Loucy (cell line): ENCODE results near the gene IKBKG.
"Not testable (repeated sequence)": the region's sequence is repeated elsewhere in the genome, so short reads cannot be mapped to it uniquely, and the experiment has no call there.

Experiments used
- H2AFZ ChIP-seq: fragments of 200-600 bp; sonication (generic); 2 replicates; pipeline ENCODE4 v1.6.0; 2016; ENCODE audit warnings: antibody characterized with exemption, mild to moderate bottlenecking, low read length, moderate library complexity
- H3F3A ChIP-seq: fragments of 200-600 bp; 2 replicates; pipeline ENCODE4 v1.6.0; 2016; ENCODE audit warnings: antibody characterized with exemption, low read depth, mild to moderate bottlenecking
- H3K27me3 ChIP-seq: fragments of 200-600 bp; sonication (generic); 2 replicates; pipeline ENCODE4 v1.6.1; 2014; ENCODE audit warnings: low read length, mild to moderate bottlenecking; ENCODE audit not compliant: insufficient read depth, poor library complexity, severe bottlenecking
- H3K36me3 ChIP-seq: fragments of 200-600 bp; sonication (generic); 2 replicates; pipeline ENCODE4 v1.6.1; 2016; ENCODE audit warnings: low read length; ENCODE audit not compliant: insufficient read depth
- H3K4me1 ChIP-seq: fragments of 200-600 bp; sonication (generic); 2 replicates; pipeline ENCODE4 v1.5.1; 2014; ENCODE audit warnings: low read length, mild to moderate bottlenecking; ENCODE audit not compliant: insufficient read depth, poor library complexity, severe bottlenecking
- H3K4me2 ChIP-seq: fragments of 200-600 bp; sonication (generic); 2 replicates; pipeline ENCODE4 v1.6.0; 2014; ENCODE audit warnings: antibody characterized with exemption, low read length, low read depth, mild to moderate bottlenecking; ENCODE audit not compliant: poor library complexity, severe bottlenecking
- H3K4me3 ChIP-seq: fragments of 200-600 bp; sonication (generic); 2 replicates; pipeline ENCODE4 v1.5.1; 2014; ENCODE audit warnings: low read length, mild to moderate bottlenecking, mixed read lengths; ENCODE audit not compliant: poor library complexity, severe bottlenecking
- H3K79me2 ChIP-seq: fragments of 200-600 bp; sonication (generic); 2 replicates; pipeline ENCODE4 v1.6.1; 2014; ENCODE audit warnings: low read length; ENCODE audit not compliant: insufficient read depth
- H3K9ac ChIP-seq: fragments of 200-600 bp; sonication (generic); 2 replicates; pipeline ENCODE4 v1.6.0; 2014; ENCODE audit warnings: mild to moderate bottlenecking, low read depth, low read length, moderate library complexity; ENCODE audit not compliant: poor library complexity, severe bottlenecking
- H3K9me2 ChIP-seq: fragments of 200-600 bp; sonication (generic); replicated peaks from 2 replicates; pipeline ENCODE4 v1.6.1; 2016; ENCODE audit warnings: low read depth, low read length, mixed read lengths
- H3K9me3 ChIP-seq: fragments of 200-600 bp; sonication (generic); 2 replicates; pipeline ENCODE4 v1.6.1; 2014; ENCODE audit warnings: mild to moderate bottlenecking, antibody characterized with exemption, low read length, low read depth; ENCODE audit not compliant: insufficient read depth
- H4K20me1 ChIP-seq: fragments of 200-600 bp; sonication (generic); 2 replicates; pipeline ENCODE4 v1.6.0; 2014; ENCODE audit warnings: antibody characterized with exemption, low read length, mild to moderate bottlenecking; ENCODE audit not compliant: insufficient read depth, poor library complexity, severe bottlenecking

Gene IKBKG

GRCh38 chrX:154570361-154570760 is 22.9 kb downstream of the IKBKG start:
- H3K9ac ChIP-seq, H3K4me2 ChIP-seq, H2AFZ ChIP-seq, H3K79me2 ChIP-seq, H3K4me3 ChIP-seq, H3K36me3 ChIP-seq, H3F3A ChIP-seq, H4K20me1 ChIP-seq, H3K27me3 ChIP-seq, H3K9me2 ChIP-seq, H3K4me1 ChIP-seq, H3K9me3 ChIP-seq: not testable (repeated sequence)

- H3K4me1 ChIP-seq, H3K27me3 ChIP-seq, H3K9me2 ChIP-seq, H3K9ac ChIP-seq, H4K20me1 ChIP-seq, H3K4me2 ChIP-seq, H3K36me3 ChIP-seq, H3K4me3 ChIP-seq, H3K9me3 ChIP-seq, H3F3A ChIP-seq, H2AFZ ChIP-seq, H3K79me2 ChIP-seq: not testable (repeated sequence)
These were observed 25.6 kb downstream of the IKBKG start for GRCh38 chrX:154573061-154573460.

GRCh38 chrX:154575076-154575475 is 27.7 kb downstream of the IKBKG start:
- not testable (repeated sequence) for H3K9me3 ChIP-seq, H3K79me2 ChIP-seq, H4K20me1 ChIP-seq, H3K4me2 ChIP-seq, H3K9me2 ChIP-seq, H3K36me3 ChIP-seq, H3K4me1 ChIP-seq, H2AFZ ChIP-seq, H3K9ac ChIP-seq, H3K4me3 ChIP-seq, H3K27me3 ChIP-seq, H3F3A ChIP-seq

- H3K9me2 ChIP-seq, H3K9ac ChIP-seq, H3K4me3 ChIP-seq, H3K9me3 ChIP-seq, H4K20me1 ChIP-seq, H3K79me2 ChIP-seq, H3K36me3 ChIP-seq, H3K4me1 ChIP-seq, H3K27me3 ChIP-seq, H3K4me2 ChIP-seq, H3F3A ChIP-seq, H2AFZ ChIP-seq: not testable (repeated sequence)
These were observed 35.6 kb downstream of the IKBKG start for GRCh38 chrX:154582994-154583393.

GRCh38 chrX:154584585-154585183 is 37.3 kb downstream of the IKBKG start, which contains the start of gene CTAG1A:
Gene CTAG1A, plus strand, starts transcription at chrX:154585133. Its CDS starts 74 bp downstream, at chrX:154585207.
- H3K9me3 ChIP-seq, H3K9me2 ChIP-seq, H3K4me2 ChIP-seq: not testable (repeated sequence)

GRCh38 chrX:154590415-154590814 is 43.0 kb downstream of the IKBKG start:
- not testable (repeated sequence) for H3F3A ChIP-seq, H4K20me1 ChIP-seq, H3K36me3 ChIP-seq, H3K9me3 ChIP-seq, H3K4me2 ChIP-seq, H2AFZ ChIP-seq, H3K4me3 ChIP-seq, H3K9me2 ChIP-seq, H3K9ac ChIP-seq, H3K27me3 ChIP-seq, H3K79me2 ChIP-seq, H3K4me1 ChIP-seq

More at GRCh38 chrX:154584585-154585183, 37.3 kb downstream of the IKBKG start, which contains the start of gene CTAG1A:
- not testable (repeated sequence) for H4K20me1 ChIP-seq, H3K4me1 ChIP-seq, H3K79me2 ChIP-seq, H3K9ac ChIP-seq, H3K27me3 ChIP-seq, H2AFZ ChIP-seq, H3F3A ChIP-seq, H3K36me3 ChIP-seq, H3K4me3 ChIP-seq
